Measurements from ENCODE around the gene CBY2.

Gene CBY2

DNA sequence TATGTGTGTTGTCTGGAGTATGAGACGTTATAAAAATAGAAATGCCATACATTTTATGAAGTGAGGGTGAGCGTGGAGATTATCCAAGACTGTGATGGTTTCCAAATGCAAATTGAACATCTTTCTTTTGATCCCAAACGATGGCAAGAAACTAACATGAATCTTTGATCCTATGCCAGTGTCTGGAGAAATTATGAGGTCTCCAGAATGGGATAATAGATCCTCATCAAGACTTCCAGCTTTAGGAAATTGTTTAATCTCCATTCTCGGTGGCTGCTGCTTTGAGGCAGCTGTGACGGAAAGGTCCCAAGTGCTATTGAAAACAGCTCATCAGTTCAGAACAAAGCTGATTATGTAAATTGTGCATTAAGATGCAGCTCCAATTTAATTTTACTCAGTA lies 30.8 kb downstream of the CBY2 start:
- TF ChIP-seq, protein P1, sequence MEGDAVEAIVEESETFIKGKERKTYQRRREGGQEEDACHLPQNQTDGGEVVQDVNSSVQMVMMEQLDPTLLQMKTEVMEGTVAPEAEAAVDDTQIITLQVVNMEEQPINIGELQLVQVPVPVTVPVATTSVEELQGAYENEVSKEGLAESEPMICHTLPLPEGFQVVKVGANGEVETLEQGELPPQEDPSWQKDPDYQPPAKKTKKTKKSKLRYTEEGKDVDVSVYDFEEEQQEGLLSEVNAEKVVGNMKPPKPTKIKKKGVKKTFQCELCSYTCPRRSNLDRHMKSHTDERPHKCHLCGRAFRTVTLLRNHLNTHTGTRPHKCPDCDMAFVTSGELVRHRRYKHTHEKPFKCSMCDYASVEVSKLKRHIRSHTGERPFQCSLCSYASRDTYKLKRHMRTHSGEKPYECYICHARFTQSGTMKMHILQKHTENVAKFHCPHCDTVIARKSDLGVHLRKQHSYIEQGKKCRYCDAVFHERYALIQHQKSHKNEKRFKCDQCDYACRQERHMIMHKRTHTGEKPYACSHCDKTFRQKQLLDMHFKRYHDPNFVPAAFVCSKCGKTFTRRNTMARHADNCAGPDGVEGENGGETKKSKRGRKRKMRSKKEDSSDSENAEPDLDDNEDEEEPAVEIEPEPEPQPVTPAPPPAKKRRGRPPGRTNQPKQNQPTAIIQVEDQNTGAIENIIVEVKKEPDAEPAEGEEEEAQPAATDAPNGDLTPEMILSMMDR (conservative IDR thresholded peaks at IDR 0.05; ENCODE audit: low read length): no peak

DNA sequence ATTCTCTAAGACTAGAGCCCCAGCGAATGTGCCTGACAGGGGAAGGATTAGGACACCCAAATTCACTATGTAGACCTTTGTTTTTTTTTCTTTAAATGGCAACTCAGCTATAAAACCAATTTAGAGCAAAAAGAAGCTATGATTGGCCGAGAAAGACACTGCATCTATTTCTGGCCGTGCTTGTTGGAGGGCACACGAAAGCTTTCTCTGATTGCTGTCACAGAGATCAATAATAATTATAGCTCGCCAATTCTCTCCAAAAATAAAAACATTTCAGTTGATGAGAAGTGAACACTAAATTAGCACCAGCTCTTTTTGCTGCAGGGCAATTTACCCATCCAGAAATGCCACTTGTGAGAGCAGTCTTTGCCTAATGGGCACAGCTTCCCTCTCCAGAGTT lies 31.2 kb downstream of the CBY2 start:
- Histone ChIP-seq H3F3A (ENCODE audit: low read depth) (no peaks in the 10 kb centered on the region), H3K36me3 (ENCODE audit: insufficient read depth, low read length) (no peaks in the 10 kb centered on the region), H3K4me3 (ENCODE audit: low read length, poor library complexity, severe bottlenecking) (no peak overlapping the region)

More for the DNA sequence above, 30.8 kb downstream of the CBY2 start:
- Histone ChIP-seq H3K4me3 (ENCODE audit: low read length, poor library complexity, severe bottlenecking) (no peak overlapping the region), H3K9me2 (replicated peaks; ENCODE audit: low read depth, low read length) (no peaks in the 10 kb centered on the region), H3K79me2 (ENCODE audit: insufficient read depth, low read length) (no peaks in the 10 kb centered on the region), H4K20me1 (ENCODE audit: insufficient read depth, low read length, poor library complexity, severe bottlenecking) (no peaks in the 10 kb centered on the region), H3K27me3 (ENCODE audit: insufficient read depth, low read length, poor library complexity, severe bottlenecking) (no peaks in the 10 kb centered on the region), H3K9ac (ENCODE audit: low read depth, low read length, poor library complexity, severe bottlenecking) (no peak overlapping the region), H3K4me2 (ENCODE audit: low read depth, low read length, poor library complexity, severe bottlenecking) (no peak overlapping the region), H3K9me3 (ENCODE audit: insufficient read depth, low read depth, low read length) (no peaks in the 10 kb centered on the region), H3K36me3 (ENCODE audit: insufficient read depth, low read length) (no peaks in the 10 kb centered on the region), H2AFZ (ENCODE audit: low read length) (no peak overlapping the region), H3F3A (ENCODE audit: low read depth) (no peaks in the 10 kb centered on the region), H3K4me1 (ENCODE audit: insufficient read depth, low read length, poor library complexity, severe bottlenecking) (peaks cover 8% of the 10 kb centered on the region)

DNA sequence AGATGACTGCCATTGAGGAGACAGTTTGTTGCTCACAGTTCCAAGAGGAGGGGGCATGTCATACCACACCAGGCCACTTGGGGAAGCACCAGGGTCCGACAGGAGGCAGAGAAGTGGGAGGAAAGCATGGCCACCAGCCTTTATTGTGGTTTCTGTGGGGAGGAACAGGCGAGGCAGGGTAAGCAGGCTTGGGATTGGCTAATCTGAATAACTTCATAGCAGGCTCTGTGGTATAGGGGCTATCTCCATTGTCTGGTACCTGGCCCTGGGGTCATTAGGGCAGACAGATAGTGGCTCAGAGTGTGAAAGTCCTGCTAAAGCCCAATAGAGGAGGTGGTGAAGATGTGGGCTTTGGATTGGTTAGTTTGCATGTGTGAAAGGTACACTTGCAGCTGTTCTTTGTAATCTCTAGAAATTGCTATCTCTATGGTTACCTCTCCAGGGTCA lies 35.5 kb downstream of the CBY2 start:
- Histone ChIP-seq H3F3A (ENCODE audit: low read depth) (no peaks in the 10 kb centered on the region), H3K79me2 (ENCODE audit: insufficient read depth, low read length) (no peaks in the 10 kb centered on the region), H4K20me1 (ENCODE audit: insufficient read depth, low read length, poor library complexity, severe bottlenecking) (no peaks in the 10 kb centered on the region), H3K9ac (ENCODE audit: low read depth, low read length, poor library complexity, severe bottlenecking) (no peak overlapping the region), H3K4me1 (ENCODE audit: insufficient read depth, low read length, poor library complexity, severe bottlenecking) (peaks cover 12% of the 10 kb centered on the region), H2AFZ (ENCODE audit: low read length) (peak overlapping the region; percentile 76), H3K9me3 (ENCODE audit: insufficient read depth, low read depth, low read length) (no peaks in the 10 kb centered on the region), H3K36me3 (ENCODE audit: insufficient read depth, low read length) (no peaks in the 10 kb centered on the region), H3K27me3 (ENCODE audit: insufficient read depth, low read length, poor library complexity, severe bottlenecking) (no peaks in the 10 kb centered on the region), H3K4me3 (ENCODE audit: low read length, poor library complexity, severe bottlenecking) (no peak overlapping the region), H3K4me2 (ENCODE audit: low read depth, low read length, poor library complexity, severe bottlenecking) (peak overlapping the region; percentile 33), H3K9me2 (replicated peaks; ENCODE audit: low read depth, low read length) (no peaks in the 10 kb centered on the region)
- TF ChIP-seq EZH2phosphoT487 (IDR thresholded peaks at IDR 0.05; ENCODE audit: borderline replicate concordance): no peak
- TF ChIP-seq, protein P1 (conservative IDR thresholded peaks at IDR 0.05; ENCODE audit: low read length): peak; percentile 83

More for the DNA sequence above, 31.2 kb downstream of the CBY2 start:
- no peaks in the 10 kb centered on the region for H3K9me3 ChIP-seq (ENCODE audit: insufficient read depth, low read depth, low read length)
- H2AFZ ChIP-seq (ENCODE audit: low read length): no peak overlapping the region
- no peak overlapping the region for H3K4me2 ChIP-seq (ENCODE audit: low read depth, low read length, poor library complexity, severe bottlenecking)
- H3K4me1 ChIP-seq (ENCODE audit: insufficient read depth, low read length, poor library complexity, severe bottlenecking): peaks cover 12% of the 10 kb centered on the region
- H3K79me2 ChIP-seq (ENCODE audit: insufficient read depth, low read length): no peaks in the 10 kb centered on the region
- H3K9me2 ChIP-seq (replicated peaks; ENCODE audit: low read depth, low read length): no peaks in the 10 kb centered on the region
- TF ChIP-seq, protein P1 (conservative IDR thresholded peaks at IDR 0.05; ENCODE audit: low read length): no peak
- no peak for TF ChIP-seq EZH2phosphoT487 (IDR thresholded peaks at IDR 0.05; ENCODE audit: borderline replicate concordance)
- no peak overlapping the region for H3K9ac ChIP-seq (ENCODE audit: low read depth, low read length, poor library complexity, severe bottlenecking)
- H3K27me3 ChIP-seq (ENCODE audit: insufficient read depth, low read length, poor library complexity, severe bottlenecking): no peaks in the 10 kb centered on the region
- H4K20me1 ChIP-seq (ENCODE audit: insufficient read depth, low read length, poor library complexity, severe bottlenecking): no peaks in the 10 kb centered on the region

All from Loucy (cell line).